H1 (cell line): Measurements from ENCODE around the gene KCNJ5.

ENCODE experiments used
- BRCA1 ChIP-seq: IDR thresholded peaks from 2 replicates; pipeline ENCODE4 v1.6.1; 2012; ENCODE audit warnings: low read depth, low read length, improper control_type of control experiment
- CEBPB ChIP-seq: IDR thresholded peaks from 2 replicates; pipeline ENCODE4 v1.6.1; 2012; ENCODE audit warnings: low read depth, low read length
- EP300 ChIP-seq, 2 experiments: IDR thresholded peaks; 1 replicate in 1 of 2; 2 replicates in 1 of 2; pipeline ENCODE4 v1.6.1; 2011 to 2012; ENCODE audit warnings: low read depth in 2 of 2, low read length in 2 of 2, mild to moderate bottlenecking in 2 of 2, borderline replicate concordance in 1 of 2, inconsistent platforms in 1 of 2, moderate library complexity in 1 of 2
- HDAC6 ChIP-seq: IDR thresholded peaks from one replicate; pipeline ENCODE4 v1.7.1; 2012; ENCODE audit warnings: low read depth, mild to moderate bottlenecking, inconsistent platforms, low read length, moderate library complexity
- POLR2A ChIP-seq, 2 experiments: IDR thresholded peaks; 1 replicate in 1 of 2; 2 replicates in 1 of 2; pipeline ENCODE4 v1.6.1; 2011; ENCODE audit warnings: low read depth in 2 of 2, low read length in 2 of 2, mild to moderate bottlenecking in 2 of 2; ENCODE audit errors: control extremely low read depth in 1 of 2
- YY1 ChIP-seq: IDR thresholded peaks from 2 replicates; pipeline ENCODE4 v1.6.1; 2011; ENCODE audit warnings: low read depth, mild to moderate bottlenecking, low read length
- TF ChIP-seq, protein P1 (sequence below), 3 experiments: IDR thresholded peaks; 1 replicate in 2 of 3; 2 replicates in 1 of 3; pipeline versions ENCODE4 v1.5.1 to v1.6.1; 2011; ENCODE audit warnings: low read length in 3 of 3, mild to moderate bottlenecking in 3 of 3, inconsistent platforms in 2 of 3, low read depth in 1 of 3, moderate library complexity in 1 of 3; ENCODE audit not compliant: insufficient read depth in 1 of 3; ENCODE audit errors: control extremely low read depth in 1 of 3

- TF ChIP-seq HDAC6, result no peak
- no peak for TF ChIP-seq BRCA1
- TF ChIP-seq, protein P1, sequence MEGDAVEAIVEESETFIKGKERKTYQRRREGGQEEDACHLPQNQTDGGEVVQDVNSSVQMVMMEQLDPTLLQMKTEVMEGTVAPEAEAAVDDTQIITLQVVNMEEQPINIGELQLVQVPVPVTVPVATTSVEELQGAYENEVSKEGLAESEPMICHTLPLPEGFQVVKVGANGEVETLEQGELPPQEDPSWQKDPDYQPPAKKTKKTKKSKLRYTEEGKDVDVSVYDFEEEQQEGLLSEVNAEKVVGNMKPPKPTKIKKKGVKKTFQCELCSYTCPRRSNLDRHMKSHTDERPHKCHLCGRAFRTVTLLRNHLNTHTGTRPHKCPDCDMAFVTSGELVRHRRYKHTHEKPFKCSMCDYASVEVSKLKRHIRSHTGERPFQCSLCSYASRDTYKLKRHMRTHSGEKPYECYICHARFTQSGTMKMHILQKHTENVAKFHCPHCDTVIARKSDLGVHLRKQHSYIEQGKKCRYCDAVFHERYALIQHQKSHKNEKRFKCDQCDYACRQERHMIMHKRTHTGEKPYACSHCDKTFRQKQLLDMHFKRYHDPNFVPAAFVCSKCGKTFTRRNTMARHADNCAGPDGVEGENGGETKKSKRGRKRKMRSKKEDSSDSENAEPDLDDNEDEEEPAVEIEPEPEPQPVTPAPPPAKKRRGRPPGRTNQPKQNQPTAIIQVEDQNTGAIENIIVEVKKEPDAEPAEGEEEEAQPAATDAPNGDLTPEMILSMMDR (IDR thresholded peaks at IDR 0.05; ENCODE audit: control extremely low read depth in 1 of 3, insufficient read depth in 1 of 3, low read depth in 1 of 3, low read length in 3 of 3), result no peak
- TF ChIP-seq YY1, result no peak
- TF ChIP-seq EP300 (IDR thresholded peaks at IDR 0.05; ENCODE audit: borderline replicate concordance in 1 of 2, low read depth in 2 of 2, low read length in 2 of 2), result no peak
- TF ChIP-seq CEBPB, result no peak
- no peak for TF ChIP-seq POLR2A (IDR thresholded peaks at IDR 0.05; ENCODE audit: control extremely low read depth in 1 of 2, low read depth in 2 of 2, low read length in 2 of 2)
Measured at GRCh38 chr11:128872094-128872493, 19.1 kb upstream of the KCNJ5 start.
